ENCODE results near the gene ATG2A.
A peak's percentile ranks its signal among the peaks of the same experiment; 100 is the strongest.

The ATG2A gene

DNA sequence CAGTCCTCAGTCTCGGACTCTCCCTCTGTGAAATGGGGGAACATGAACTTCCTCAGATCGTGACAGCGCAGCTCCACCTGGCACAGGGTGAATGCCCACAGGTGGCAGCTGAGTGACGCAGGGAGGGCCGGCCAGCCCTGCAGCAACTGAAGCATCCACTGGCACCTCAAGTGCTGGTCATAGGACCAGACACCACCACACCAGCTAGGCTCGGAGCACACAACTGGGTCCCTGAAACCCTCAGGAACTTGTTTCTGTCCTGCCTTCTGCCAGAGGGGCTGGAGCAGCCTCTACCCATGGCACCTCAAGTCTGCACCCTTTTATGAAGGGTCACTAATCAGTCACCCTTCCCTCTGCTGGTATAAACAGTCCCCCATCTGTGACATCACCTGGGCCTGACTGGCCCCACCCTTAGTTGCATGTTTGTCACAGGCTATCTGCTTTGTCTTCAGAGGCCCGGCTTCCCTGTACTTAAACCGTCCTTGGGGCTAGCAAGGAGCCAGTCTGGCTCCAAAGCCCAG, 65.1 kb downstream of the ATG2A start:
- TF ChIP-seq CTCF (IDR thresholded peaks at IDR 0.05; ENCODE audit: low read depth, low read length) (no peak), MAX (IDR thresholded peaks at IDR 0.05; ENCODE audit: low read depth, low read length) (no peak), POLR2A (IDR thresholded peaks at IDR 0.05; ENCODE audit: extremely low read depth, insufficient read length) (no peak), MYC (IDR thresholded peaks at IDR 0.05; ENCODE audit: low read depth, low read length) (no peak)
- no peak for DNase-seq (ENCODE audit: low read depth)
- H3K4me3 ChIP-seq (ENCODE audit: low read depth, low read length): no peak overlapping the region

- peak; percentile 64 for DNase-seq (ENCODE audit: low read depth)
- no peak for TF ChIP-seq CTCF (IDR thresholded peaks at IDR 0.05; ENCODE audit: low read depth, low read length)
- no peak for TF ChIP-seq MYC (IDR thresholded peaks at IDR 0.05; ENCODE audit: low read depth, low read length)
- TF ChIP-seq MAX (IDR thresholded peaks at IDR 0.05; ENCODE audit: low read depth, low read length): no peak
- no peak for TF ChIP-seq POLR2A (IDR thresholded peaks at IDR 0.05; ENCODE audit: extremely low read depth, insufficient read length)
- H3K4me3 ChIP-seq (ENCODE audit: low read depth, low read length): no peak overlapping the region
Observed at GRCh38 chr11:64850979-64851567, 65.9 kb downstream of the ATG2A start.

- no peak for TF ChIP-seq CTCF (IDR thresholded peaks at IDR 0.05; ENCODE audit: low read depth, low read length)
- TF ChIP-seq MAX (IDR thresholded peaks at IDR 0.05; ENCODE audit: low read depth, low read length): no peak
- no peak for TF ChIP-seq POLR2A (IDR thresholded peaks at IDR 0.05; ENCODE audit: extremely low read depth, insufficient read length)
- TF ChIP-seq MYC (IDR thresholded peaks at IDR 0.05; ENCODE audit: low read depth, low read length): no peak
- no peak for DNase-seq (ENCODE audit: low read depth)
- H3K4me3 ChIP-seq (ENCODE audit: low read depth, low read length): no peak overlapping the region
Observed at GRCh38 chr11:64849598-64850356, 67.2 kb downstream of the ATG2A start.

- peak; percentile 42 for DNase-seq (ENCODE audit: low read depth)
- no peak overlapping the region for H3K4me3 ChIP-seq (ENCODE audit: low read depth, low read length)
Observed at GRCh38 chr11:64848826-64849597, 68.0 kb downstream of the ATG2A start.

More at GRCh38 chr11:64848826-64849597, 68.0 kb downstream of the ATG2A start:
- peak; percentile 25 for TF ChIP-seq CTCF (IDR thresholded peaks at IDR 0.05; ENCODE audit: low read depth, low read length)
- no peak for TF ChIP-seq POLR2A (IDR thresholded peaks at IDR 0.05; ENCODE audit: extremely low read depth, insufficient read length)
